PFSK-1 (cell line): ENCODE data around the gene VGLL4.

Experiments
- POLR2AphosphoS5 ChIP-seq: IDR thresholded peaks from 2 replicates; pipeline ENCODE4 v1.6.1; 2012; ENCODE audit warnings: low read depth, mild to moderate bottlenecking, control low read depth, low read length, moderate library complexity
- TAF1 ChIP-seq: IDR thresholded peaks from 2 replicates; pipeline ENCODE4 v1.6.1; 2012; ENCODE audit warnings: low read length, control low read depth, borderline replicate concordance; ENCODE audit not compliant: insufficient read depth

DNA sequence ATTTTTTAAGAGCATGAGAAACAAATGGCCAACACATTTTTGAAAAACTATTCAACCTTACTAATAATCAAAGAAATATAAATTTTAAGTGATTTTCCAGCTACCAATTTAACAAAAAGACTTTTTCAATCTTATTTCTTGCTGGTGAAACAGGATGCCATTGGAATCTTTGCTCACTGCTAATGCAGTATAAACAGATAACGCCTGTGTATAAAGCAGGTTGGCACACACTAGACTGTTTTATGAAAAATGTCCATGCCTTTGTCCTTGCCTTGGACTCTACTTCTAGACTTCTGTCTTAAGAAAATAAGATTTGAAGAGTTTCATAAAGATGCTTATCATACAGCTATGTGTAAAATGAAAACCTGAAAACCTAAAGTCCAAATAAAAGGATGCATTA lies 5.0 kb upstream of the VGLL4 start:
- TF ChIP-seq POLR2AphosphoS5, result no peak
- TF ChIP-seq TAF1, result no peak
